HL-60 (cell line): ENCODE results near the gene F5.

Experiments used
- DNase-seq, 2 experiments: peaks; one replicate each; pipeline ENCODE4 v3.0.0-alpha.2; 2010 to 2020; ENCODE audit warnings: low read depth in 1 of 2, low spot score in 1 of 2
- H3K27ac ChIP-seq: fragments of 250-450 bp; sonication (Bioruptor Pico); replicated peaks from 2 replicates; pipeline ENCODE4 v1.5.1; 2020; ENCODE audit warnings: mild to moderate bottlenecking, moderate library complexity
- H3K27me3 ChIP-seq: fragments of 250-450 bp; sonication (Bioruptor Pico); 2 replicates; pipeline ENCODE4 v1.5.1; 2021; ENCODE audit warnings: mild to moderate bottlenecking, moderate library complexity; ENCODE audit not compliant: insufficient read depth, poor library complexity, severe bottlenecking
- H3K4me3 ChIP-seq: replicated peaks from 2 replicates; pipeline ENCODE4 v1.5.1; 2011; ENCODE audit warnings: mild to moderate bottlenecking, control low read depth, low read length; ENCODE audit not compliant: insufficient read depth
- GABPA ChIP-seq: IDR thresholded peaks from 2 replicates; pipeline ENCODE4 v1.6.1; 2012; ENCODE audit warnings: low read depth
- POLR2AphosphoS5 ChIP-seq: IDR thresholded peaks from 2 replicates; pipeline ENCODE4 v1.6.1; 2012; ENCODE audit warnings: low read depth
- SPI1 ChIP-seq: IDR thresholded peaks from 2 replicates; pipeline ENCODE4 v1.6.1; 2012; ENCODE audit warnings: low read depth, mild to moderate bottlenecking, borderline replicate concordance
- TF ChIP-seq, protein P1 (sequence below): IDR thresholded peaks from one replicate; pipeline ENCODE4 v1.5.1; 2011; ENCODE audit warnings: low read length, control low read depth, inconsistent platforms; ENCODE audit not compliant: insufficient read depth
- TF ChIP-seq, protein P2 (sequence below): IDR thresholded peaks from 2 replicates; pipeline ENCODE4 v1.6.1; 2012; ENCODE audit warnings: low read depth; ENCODE audit not compliant: insufficient replicate concordance

The F5 gene

DNA sequence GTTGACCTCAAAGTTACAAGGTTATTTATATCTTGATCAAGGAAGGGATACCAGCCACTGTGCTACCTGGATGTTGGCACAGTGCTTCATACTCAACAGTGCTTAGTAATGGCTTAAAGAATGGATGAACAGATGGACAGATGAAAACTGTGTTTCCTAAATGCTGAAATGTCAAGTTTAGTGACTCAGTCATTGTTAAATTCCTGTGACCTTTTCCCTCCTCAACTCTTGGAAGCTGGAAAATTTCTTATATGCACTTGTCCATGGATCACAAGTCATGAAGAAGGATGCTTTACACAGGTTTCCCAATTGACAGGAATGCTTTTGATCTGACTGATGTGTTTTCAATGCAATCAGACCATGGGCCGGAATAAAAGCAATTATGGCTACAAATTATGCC lies 60.9 kb downstream of the F5 start:
- TF ChIP-seq SPI1 (no peak), GABPA (no peak)
- TF ChIP-seq, protein P1, sequence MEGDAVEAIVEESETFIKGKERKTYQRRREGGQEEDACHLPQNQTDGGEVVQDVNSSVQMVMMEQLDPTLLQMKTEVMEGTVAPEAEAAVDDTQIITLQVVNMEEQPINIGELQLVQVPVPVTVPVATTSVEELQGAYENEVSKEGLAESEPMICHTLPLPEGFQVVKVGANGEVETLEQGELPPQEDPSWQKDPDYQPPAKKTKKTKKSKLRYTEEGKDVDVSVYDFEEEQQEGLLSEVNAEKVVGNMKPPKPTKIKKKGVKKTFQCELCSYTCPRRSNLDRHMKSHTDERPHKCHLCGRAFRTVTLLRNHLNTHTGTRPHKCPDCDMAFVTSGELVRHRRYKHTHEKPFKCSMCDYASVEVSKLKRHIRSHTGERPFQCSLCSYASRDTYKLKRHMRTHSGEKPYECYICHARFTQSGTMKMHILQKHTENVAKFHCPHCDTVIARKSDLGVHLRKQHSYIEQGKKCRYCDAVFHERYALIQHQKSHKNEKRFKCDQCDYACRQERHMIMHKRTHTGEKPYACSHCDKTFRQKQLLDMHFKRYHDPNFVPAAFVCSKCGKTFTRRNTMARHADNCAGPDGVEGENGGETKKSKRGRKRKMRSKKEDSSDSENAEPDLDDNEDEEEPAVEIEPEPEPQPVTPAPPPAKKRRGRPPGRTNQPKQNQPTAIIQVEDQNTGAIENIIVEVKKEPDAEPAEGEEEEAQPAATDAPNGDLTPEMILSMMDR, result no peak
- TF ChIP-seq, protein P2, sequence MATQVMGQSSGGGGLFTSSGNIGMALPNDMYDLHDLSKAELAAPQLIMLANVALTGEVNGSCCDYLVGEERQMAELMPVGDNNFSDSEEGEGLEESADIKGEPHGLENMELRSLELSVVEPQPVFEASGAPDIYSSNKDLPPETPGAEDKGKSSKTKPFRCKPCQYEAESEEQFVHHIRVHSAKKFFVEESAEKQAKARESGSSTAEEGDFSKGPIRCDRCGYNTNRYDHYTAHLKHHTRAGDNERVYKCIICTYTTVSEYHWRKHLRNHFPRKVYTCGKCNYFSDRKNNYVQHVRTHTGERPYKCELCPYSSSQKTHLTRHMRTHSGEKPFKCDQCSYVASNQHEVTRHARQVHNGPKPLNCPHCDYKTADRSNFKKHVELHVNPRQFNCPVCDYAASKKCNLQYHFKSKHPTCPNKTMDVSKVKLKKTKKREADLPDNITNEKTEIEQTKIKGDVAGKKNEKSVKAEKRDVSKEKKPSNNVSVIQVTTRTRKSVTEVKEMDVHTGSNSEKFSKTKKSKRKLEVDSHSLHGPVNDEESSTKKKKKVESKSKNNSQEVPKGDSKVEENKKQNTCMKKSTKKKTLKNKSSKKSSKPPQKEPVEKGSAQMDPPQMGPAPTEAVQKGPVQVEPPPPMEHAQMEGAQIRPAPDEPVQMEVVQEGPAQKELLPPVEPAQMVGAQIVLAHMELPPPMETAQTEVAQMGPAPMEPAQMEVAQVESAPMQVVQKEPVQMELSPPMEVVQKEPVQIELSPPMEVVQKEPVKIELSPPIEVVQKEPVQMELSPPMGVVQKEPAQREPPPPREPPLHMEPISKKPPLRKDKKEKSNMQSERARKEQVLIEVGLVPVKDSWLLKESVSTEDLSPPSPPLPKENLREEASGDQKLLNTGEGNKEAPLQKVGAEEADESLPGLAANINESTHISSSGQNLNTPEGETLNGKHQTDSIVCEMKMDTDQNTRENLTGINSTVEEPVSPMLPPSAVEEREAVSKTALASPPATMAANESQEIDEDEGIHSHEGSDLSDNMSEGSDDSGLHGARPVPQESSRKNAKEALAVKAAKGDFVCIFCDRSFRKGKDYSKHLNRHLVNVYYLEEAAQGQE, result no peak
- no peaks in the 10 kb centered on the region for H3K27me3 ChIP-seq
- DNase-seq, result no peak
- H3K27ac ChIP-seq, result no peak overlapping the region
- no peak overlapping the region for H3K4me3 ChIP-seq

DNA sequence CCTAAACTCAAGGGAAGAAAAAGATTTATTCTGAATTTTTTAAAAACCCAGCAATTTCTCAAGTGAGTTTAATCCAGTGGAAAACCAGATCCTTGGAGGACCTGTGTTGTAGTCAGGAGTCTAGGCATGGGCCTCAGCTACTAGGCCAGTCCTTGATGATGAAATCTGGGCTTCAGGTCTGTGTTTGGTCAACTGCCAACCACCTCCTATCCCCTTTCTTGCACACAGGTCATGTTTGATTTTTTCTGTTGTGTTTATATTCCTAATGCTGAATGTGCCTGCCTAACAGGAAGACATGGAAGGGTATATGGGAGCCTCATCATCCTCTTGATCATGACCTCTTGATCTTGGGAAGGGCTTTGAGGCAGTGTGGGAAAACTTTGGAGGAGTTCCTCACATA lies 62.4 kb downstream of the F5 start:
- H3K27me3 ChIP-seq, result no peaks in the 10 kb centered on the region
- TF ChIP-seq, protein P2, result no peak
- TF ChIP-seq SPI1 (no peak), GABPA (no peak), POLR2AphosphoS5 (no peak)
- TF ChIP-seq, protein P1, result no peak
- no peak for DNase-seq
- H3K27ac ChIP-seq, result no peak overlapping the region
- H3K4me3 ChIP-seq, result no peak overlapping the region

DNA sequence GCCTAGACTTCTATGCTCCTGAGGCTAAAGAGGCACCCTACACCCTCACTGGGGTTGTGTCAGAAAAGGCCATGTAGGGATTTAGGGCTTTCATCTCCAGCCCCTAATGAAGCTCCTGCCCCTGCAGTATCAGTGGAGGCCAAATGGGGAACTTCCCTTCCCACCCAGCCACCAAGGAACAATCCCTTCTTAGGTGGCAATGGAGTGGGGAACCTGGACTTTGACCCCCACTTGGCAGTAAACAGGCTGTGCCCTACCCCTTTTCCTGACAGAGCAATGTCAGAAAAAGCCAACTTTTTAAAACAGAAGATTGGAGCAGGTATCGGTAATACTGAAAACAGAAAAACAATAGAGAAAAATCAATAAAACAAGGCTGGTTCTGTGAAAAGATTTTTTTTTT lies 65.1 kb downstream of the F5 start:
- Histone ChIP-seq H3K4me3 (no peak overlapping the region), H3K27me3 (no peaks in the 10 kb centered on the region), H3K27ac (no peak overlapping the region)
- no peak for DNase-seq
- no peak for TF ChIP-seq GABPA
- TF ChIP-seq, protein P2, result no peak
- no peak for TF ChIP-seq SPI1
- no peak for TF ChIP-seq POLR2AphosphoS5
- TF ChIP-seq, protein P1, result no peak
